HG03135 (cell line): ENCODE measurements around the gene FAAP100.
"Not testable (repeated sequence)": the region's sequence is repeated elsewhere in the genome, so short reads cannot be mapped to it uniquely, and the experiment has no call there.

ENCODE experiments used
- ATAC-seq: cut with Tn5 transposase; IDR thresholded peaks from one replicate; pipeline ENCODE4 v1.9.1; 2021; ENCODE audit warnings: mild to moderate bottlenecking, moderate library complexity; ENCODE audit not compliant: unreplicated experiment

The FAAP100 gene

DNA sequence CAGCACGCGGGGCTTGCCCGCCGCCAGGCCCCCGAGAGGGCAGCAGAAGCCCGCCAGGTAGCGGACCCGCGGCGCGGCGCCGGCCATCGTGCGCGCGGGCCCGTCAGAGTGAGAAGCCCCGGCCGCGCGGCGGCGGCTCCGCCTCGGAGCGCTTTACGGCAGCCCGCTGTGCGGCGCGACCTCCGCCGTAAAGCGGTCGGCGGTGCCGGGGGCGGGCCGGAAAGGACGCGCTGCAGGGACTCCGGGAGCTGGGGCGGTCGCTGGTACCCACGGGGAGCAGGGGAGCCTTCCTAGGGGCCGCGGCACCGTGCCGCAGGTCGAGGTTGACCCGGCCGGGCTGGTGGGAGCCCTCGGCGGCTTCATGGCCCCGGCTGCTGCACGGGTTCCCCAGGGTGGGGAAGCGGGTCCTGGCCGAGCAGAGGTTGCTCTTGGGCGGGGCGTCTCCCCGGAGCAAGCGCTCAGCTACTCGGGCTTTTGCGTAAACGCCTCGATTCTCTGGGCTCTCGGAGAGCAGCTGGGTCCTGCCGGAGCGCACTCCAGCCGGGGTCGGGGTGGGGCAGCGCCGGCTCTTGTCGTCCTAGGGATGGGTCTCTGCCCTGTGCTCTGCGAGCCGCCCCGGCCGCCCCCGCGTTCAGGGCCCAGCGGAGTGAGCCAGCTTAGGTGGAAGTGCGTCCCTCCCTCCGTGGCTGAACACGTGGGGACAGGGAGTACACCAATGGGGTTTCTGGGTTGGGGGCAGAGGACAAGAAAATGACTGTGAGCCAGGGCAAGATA lies at the start of gene FAAP100:
Gene FAAP100 (minus strand): TSS at position 110 of the 774 bp plus-strand sequence. CDS start 23 bp downstream, at position 87.
- peak; percentile 53 for ATAC-seq

DNA sequence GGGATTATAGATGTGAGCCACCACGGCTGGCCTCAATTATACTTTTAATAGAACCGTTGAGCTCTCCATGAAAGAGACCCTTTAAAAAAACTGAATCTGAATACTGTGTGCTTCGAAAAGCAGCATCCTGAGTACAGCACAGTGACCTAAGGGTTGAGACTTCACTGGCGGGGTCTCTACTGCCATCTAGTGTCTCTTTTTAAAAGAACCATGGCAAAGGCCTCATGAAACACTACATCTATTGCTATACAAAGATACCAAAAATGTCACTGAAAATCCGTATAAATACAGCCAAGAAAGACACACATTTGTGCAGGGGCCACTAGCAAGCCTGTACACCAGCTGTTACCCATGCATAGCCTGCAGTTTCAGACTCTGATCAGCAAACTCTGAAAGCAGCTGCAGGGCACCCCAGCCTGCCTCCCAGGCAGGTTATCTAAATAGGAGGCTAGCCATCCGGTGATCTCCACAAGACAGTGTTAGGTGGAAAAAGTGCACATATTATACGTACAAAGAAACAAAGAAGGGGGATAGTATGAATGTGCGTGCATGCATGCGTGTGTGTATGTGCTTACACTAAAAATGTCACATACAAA lies 49.5 kb upstream of the FAAP100 start:
- no peak for ATAC-seq

GRCh38 chr17:81599719-81600486 lies 47.8 kb upstream of the FAAP100 start:
- no peak for ATAC-seq

- no peak for ATAC-seq
Measured at GRCh38 chr17:81593105-81593871, 41.1 kb upstream of the FAAP100 start.

GRCh38 chr17:81591971-81592370 lies 39.8 kb upstream of the FAAP100 start:
- ATAC-seq, result no peak

- ATAC-seq, result no peak
Measured at GRCh38 chr17:81590121-81590520, 38.0 kb upstream of the FAAP100 start.

DNA sequence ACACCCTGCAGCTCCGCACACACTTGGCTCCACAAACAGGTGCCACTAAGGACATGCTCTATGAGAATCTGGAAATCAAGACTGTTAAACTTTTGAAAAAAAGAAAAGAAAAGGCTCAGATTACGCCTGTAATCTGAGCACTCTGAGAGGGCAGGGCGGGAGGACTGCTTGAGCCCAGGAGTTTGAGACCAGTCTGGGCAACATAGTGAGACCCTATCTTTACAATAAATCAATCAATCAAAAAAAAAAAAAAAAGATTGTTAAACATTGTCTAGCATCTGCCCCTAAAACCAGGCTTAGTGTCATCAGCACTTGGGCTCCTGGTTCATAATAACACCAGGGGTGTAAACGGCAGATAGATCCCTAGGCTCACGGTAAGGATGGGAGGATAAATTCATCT lies 37.5 kb upstream of the FAAP100 start:
- ATAC-seq, result no peak

- ATAC-seq, result no peak
Measured at GRCh38 chr17:81586096-81586495, 33.9 kb upstream of the FAAP100 start.

DNA sequence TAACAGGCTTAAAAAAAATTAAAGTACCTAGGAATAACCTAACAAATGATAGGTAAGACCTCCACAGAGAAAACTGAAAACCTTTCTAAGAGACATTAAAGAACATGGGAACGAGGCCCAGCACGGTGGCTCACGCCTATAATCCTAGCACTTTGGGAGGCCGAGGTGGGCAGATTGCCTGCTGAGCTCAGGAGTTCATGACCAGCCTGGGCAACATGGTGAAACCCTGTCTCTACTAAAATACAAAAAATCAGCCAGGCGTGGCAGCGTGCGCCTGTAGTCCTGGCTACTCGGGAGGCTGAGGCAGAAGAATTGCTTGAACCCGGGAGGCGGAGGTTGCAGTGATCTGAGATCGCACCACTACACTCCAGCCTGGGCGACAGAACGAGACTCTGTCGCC lies 32.6 kb upstream of the FAAP100 start:
- ATAC-seq, result not testable (repeated sequence)

DNA sequence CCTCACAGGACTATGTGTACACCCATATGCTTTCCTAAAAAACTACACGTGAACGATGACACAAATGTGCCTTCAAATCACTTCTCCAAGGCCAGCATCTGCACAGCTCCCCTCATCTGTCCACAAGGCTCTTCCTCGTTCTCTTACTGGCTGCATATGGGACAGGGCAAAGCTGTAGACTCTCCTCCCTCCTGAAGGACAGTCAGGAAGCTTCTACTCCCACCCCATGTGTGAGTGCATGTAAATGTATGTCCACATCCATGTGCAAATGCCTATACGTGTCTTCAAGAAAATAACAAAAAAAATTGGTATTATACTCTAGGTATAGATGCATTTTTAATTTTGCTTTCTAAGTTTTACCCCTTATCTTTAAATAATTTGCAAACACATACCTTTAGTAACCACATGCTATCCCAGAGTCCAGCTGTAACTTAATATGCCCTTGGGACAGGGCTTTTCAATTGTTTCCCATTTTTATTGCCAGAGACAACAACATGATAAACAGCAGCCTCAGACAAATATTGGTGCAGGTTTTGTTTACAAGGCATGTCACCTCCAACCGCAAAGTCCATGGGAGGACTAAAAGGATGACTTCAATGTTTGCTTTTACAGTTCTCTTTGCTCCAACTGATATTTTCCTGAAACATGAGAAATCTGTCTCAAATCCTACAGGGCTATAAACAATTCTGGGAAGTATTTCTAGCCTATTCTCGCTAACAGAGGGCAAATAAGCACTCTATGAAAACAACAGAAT lies 31.6 kb upstream of the FAAP100 start:
- ATAC-seq, result no peak

GRCh38 chr17:81582749-81583148 lies 30.6 kb upstream of the FAAP100 start:
- ATAC-seq, result no peak

- ATAC-seq, result no peak
Measured at GRCh38 chr17:81582341-81582740, 30.2 kb upstream of the FAAP100 start.

GRCh38 chr17:81581758-81582157 lies 29.6 kb upstream of the FAAP100 start:
- no peak for ATAC-seq

DNA sequence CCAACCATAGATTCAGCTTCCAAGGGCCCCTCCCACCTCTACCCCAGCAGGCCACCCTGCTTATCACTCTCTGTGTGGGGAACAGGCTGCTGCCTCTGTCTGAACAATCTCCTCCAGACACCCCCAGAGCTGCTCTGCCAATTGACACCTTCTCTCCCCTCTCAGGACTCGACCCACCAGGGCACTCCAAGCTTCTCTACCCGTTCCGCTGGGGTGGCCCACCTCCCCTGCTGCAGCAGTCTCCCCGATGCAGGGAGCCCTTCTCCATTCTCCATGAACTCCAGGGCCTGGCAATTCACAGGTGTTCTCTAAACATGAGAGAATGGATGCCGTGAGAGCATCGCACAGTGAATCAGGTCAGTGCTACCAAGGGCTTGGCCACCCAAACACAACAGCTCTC lies 28.3 kb upstream of the FAAP100 start:
- no peak for ATAC-seq

DNA sequence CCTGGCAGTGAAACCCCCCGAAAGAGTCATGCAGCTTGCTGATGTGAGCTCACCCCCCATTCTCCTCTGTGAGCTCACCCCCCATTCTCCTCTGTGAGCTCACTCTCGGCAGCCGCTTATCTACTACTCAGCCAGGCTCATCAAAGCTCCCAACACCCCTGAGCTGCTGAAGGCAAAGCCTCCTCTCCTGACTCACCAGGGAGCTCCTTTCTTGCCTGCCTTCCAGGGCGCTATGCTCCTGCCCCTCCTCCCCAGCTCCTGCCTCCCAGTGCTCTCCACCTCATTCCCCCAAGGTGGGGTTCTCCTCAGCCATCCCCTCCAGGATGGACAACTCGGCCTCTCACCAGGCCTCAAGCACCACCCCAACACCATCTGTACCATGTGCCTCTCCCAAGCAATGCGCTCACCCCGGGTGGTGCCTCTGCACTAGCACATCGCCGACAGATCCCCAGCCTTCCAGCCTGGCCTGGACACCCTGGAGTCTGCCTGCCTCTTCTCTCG lies 27.7 kb upstream of the FAAP100 start:
- ATAC-seq, result no peak

DNA sequence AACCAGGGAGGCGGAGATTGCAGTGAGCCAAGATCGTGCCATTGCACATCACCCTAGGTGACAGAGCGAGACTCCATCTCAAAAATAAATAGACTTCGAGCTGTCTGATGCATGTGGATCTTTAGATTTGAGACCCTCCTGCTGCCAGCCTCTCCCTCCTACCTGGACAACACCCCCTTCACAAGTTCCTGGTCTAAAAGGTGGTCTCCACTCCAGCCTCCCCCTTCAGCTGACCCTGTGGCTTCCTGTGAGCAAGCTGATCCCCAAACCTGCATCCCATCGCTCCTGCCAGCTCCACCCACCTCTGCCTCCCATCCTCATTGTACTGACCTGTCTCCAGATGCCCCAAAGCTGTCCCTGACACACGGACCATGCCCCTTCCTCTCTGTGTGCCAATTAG lies 27.1 kb upstream of the FAAP100 start:
- no peak for ATAC-seq

DNA sequence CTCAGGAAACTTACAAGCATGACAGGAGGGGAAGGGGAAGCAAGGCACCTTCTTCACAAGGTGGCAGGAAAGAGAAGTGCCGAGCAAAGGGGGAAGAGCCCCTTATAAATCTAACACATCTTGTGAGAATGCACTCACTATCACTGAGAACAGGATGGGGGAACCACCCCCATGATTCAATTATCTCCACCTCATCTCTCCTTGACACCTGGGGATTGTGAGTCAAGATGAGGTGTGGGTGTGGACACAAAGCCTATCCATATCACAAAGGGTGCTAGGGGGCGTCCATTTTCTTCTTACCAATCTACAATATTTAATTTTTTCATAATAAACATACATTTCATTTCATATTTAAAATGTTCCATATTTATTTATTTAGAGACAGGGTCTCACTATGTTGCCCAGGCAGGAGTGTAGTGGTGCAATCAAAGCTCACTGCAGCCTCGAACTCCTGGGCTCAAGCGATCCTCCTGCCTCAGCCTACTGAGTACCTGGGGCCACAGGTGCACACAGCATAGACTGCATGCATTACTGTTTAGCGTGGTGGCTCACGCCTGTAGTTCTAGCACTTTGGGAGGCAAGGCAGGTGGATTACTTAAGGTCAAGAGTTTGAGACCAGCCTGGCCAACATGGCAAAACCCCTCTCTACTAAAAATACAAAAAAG lies 26.5 kb upstream of the FAAP100 start:
- ATAC-seq, result no peak

DNA sequence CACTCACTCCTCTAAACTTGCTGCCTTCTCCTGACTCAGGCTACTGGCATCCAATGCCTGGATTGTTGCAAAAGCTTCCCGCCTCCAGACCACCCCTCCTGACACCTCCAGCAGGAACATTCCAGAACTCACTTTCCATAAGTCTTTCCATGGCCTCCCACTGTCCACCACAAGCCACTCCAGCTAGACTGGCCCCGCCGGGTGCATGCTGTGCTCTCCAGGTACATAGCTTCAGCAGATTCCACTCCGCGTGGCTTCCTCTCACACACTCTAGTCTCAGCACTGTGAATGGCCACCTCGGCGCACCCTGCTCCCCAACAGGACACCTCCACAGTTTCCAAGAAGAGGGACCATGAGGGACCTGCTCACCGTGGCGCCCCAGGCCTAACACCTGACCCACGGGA lies 25.9 kb upstream of the FAAP100 start:
- no peak for ATAC-seq

DNA sequence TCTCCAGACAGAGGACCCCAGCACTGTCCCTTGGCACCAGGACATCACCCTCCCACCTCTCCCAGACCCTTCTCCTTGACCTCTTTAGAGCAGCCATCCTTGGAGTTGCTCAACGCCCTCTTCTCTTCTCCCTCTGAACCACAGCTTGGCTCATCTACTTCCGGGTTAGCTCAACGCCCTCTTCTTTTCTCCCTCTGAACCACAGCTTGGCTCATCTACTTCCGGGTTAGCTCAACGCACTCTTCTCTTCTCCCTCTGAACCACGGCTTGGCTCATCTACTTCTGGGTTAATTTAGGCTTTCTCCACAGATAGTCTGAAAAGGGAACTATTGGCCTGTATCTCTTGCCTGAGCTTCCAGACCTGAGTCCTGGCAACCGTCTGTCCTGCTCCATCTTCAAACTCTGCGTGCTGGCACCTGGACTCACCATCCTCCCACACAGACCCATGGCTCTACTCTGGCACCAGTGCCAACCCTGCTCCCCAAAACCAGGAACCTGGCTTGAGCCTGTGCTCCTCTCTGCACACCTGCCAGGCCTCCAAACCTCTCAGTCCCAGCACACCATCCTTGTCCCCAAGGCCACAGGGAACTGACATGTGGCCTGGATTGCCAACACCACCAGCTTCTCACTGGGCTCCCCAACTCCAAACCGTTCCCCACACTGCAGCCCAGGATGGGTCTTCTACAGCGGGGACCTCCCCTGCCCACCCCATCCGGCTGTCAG lies 25.3 kb upstream of the FAAP100 start:
- ATAC-seq, result no peak
